Measurements from ENCODE around the gene RFC4.
"Not testable (repeated sequence)": the region's sequence is repeated elsewhere in the genome, so short reads cannot be mapped to it uniquely, and the experiment has no call there.

GRCh38 chr3:186822388-186822759 is 16.1 kb upstream of the RFC4 start:
- TF ChIP-seq CTCF, POLR2A (IDR thresholded peaks at IDR 0.05): not testable (repeated sequence)
